ENCODE measurements around the gene ARFGAP1.
"Not testable (repeated sequence)": the region's sequence is repeated elsewhere in the genome, so short reads cannot be mapped to it uniquely, and the experiment has no call there.

Gene ARFGAP1

GRCh38 chr20:63248835-63249591 is 23.6 kb upstream of the ARFGAP1 start:
- intact Hi-C loops (cut with micrococcal nuclease), result no loop called here

GRCh38 chr20:63249891-63250290 is 22.7 kb upstream of the ARFGAP1 start:
- Mint-ChIP-seq H3K9me3 (no peaks in the 10 kb centered on the region), H3K27ac (no peak overlapping the region), H3K4me3 (no peak overlapping the region), H3K4me1 (ENCODE audit: low read depth) (no peaks in the 10 kb centered on the region), H3K27me3 (peaks cover 58% of the 10 kb centered on the region), H3K36me3 (ENCODE audit: low read depth) (no peaks in the 10 kb centered on the region)
- intact Hi-C loops (cut with micrococcal nuclease), result no loop called here

More at GRCh38 chr20:63248835-63249591, 23.6 kb upstream of the ARFGAP1 start:
- Mint-ChIP-seq H3K27ac (no peak overlapping the region), H3K36me3 (ENCODE audit: low read depth) (no peaks in the 10 kb centered on the region), H3K9me3 (no peaks in the 10 kb centered on the region), H3K4me1 (ENCODE audit: low read depth) (no peaks in the 10 kb centered on the region), H3K27me3 (peaks cover 56% of the 10 kb centered on the region), H3K4me3 (no peak overlapping the region)

GRCh38 chr20:63251350-63251749 is 21.3 kb upstream of the ARFGAP1 start:
- H3K4me1 Mint-ChIP-seq (ENCODE audit: low read depth); intact Hi-C loops (cut with micrococcal nuclease); H3K9me3 Mint-ChIP-seq; H3K4me3 Mint-ChIP-seq; H3K27ac Mint-ChIP-seq; H3K36me3 Mint-ChIP-seq (ENCODE audit: low read depth): not testable (repeated sequence)
- H3K27me3 Mint-ChIP-seq, result peaks cover 63% of the 10 kb centered on the region

GRCh38 chr20:63252284-63252711 is 20.3 kb upstream of the ARFGAP1 start:
- no peak overlapping the region for H3K4me3 Mint-ChIP-seq
- H3K27ac Mint-ChIP-seq, result no peak overlapping the region
- H3K36me3 Mint-ChIP-seq (ENCODE audit: low read depth), result no peaks in the 10 kb centered on the region
- peaks cover 64% of the 10 kb centered on the region for H3K27me3 Mint-ChIP-seq
- intact Hi-C loops (cut with micrococcal nuclease), result no loop called here
- H3K4me1 Mint-ChIP-seq (ENCODE audit: low read depth), result no peaks in the 10 kb centered on the region
- H3K9me3 Mint-ChIP-seq, result no peaks in the 10 kb centered on the region

- Mint-ChIP-seq H3K27ac (no peak overlapping the region), H3K4me3 (no peak overlapping the region), H3K27me3 (peaks cover 58% of the 10 kb centered on the region), H3K36me3 (ENCODE audit: low read depth) (no peaks in the 10 kb centered on the region), H3K4me1 (ENCODE audit: low read depth) (no peaks in the 10 kb centered on the region), H3K9me3 (no peaks in the 10 kb centered on the region)
- intact Hi-C loops (cut with micrococcal nuclease), result no loop called here
These were observed 19.6 kb upstream of the ARFGAP1 start for GRCh38 chr20:63253065-63253437.

- Mint-ChIP-seq H3K36me3 (ENCODE audit: low read depth) (no peaks in the 10 kb centered on the region), H3K27me3 (peaks cover 59% of the 10 kb centered on the region), H3K27ac (no peak overlapping the region), H3K4me1 (ENCODE audit: low read depth) (no peaks in the 10 kb centered on the region), H3K9me3 (no peaks in the 10 kb centered on the region), H3K4me3 (no peak overlapping the region)
- intact Hi-C loops (cut with micrococcal nuclease), result no loop called here
These were observed 19.0 kb upstream of the ARFGAP1 start for GRCh38 chr20:63253438-63254231.

- no peak within 1 kb of the TSS for H3K4me3 Mint-ChIP-seq
- H3K27ac Mint-ChIP-seq, result no peak within 1 kb of the TSS
- H3K4me1 Mint-ChIP-seq (ENCODE audit: low read depth), result no peaks in the 10 kb centered on the region
- intact Hi-C loops (cut with micrococcal nuclease), result no loop called here
- H3K27me3 Mint-ChIP-seq, result peaks cover 60% of the 10 kb centered on the region
- H3K9me3 Mint-ChIP-seq, result no peaks in the 10 kb centered on the region
- H3K36me3 Mint-ChIP-seq (ENCODE audit: low read depth), result no peaks in the 10 kb centered on the region
These were observed 18.4 kb upstream of the ARFGAP1 start, which contains the start of gene NKAIN4 for GRCh38 chr20:63254232-63254605. NKAIN4 (minus strand) TSS chr20:63254463; CDS start chr20:63254450, 13 bp downstream.

GRCh38 chr20:63254606-63255384 is 17.8 kb upstream of the ARFGAP1 start:
- no peaks in the 10 kb centered on the region for H3K4me1 Mint-ChIP-seq (ENCODE audit: low read depth)
- no peak overlapping the region for H3K27ac Mint-ChIP-seq
- no peak overlapping the region for H3K4me3 Mint-ChIP-seq
- H3K36me3 Mint-ChIP-seq (ENCODE audit: low read depth), result no peaks in the 10 kb centered on the region
- peaks cover 61% of the 10 kb centered on the region for H3K27me3 Mint-ChIP-seq
- intact Hi-C loops (cut with micrococcal nuclease), result no loop called here
- no peaks in the 10 kb centered on the region for H3K9me3 Mint-ChIP-seq

GRCh38 chr20:63255931-63256704 is 16.5 kb upstream of the ARFGAP1 start:
- Mint-ChIP-seq H3K27me3 (peaks cover 61% of the 10 kb centered on the region), H3K4me3 (no peak overlapping the region), H3K9me3 (no peaks in the 10 kb centered on the region), H3K36me3 (ENCODE audit: low read depth) (no peaks in the 10 kb centered on the region), H3K4me1 (ENCODE audit: low read depth) (no peaks in the 10 kb centered on the region), H3K27ac (no peak overlapping the region)
- intact Hi-C loops (cut with micrococcal nuclease), result no loop called here

GRCh38 chr20:63256954-63257353 is 15.7 kb upstream of the ARFGAP1 start:
- Mint-ChIP-seq H3K9me3 (no peaks in the 10 kb centered on the region), H3K4me3 (no peak overlapping the region), H3K36me3 (ENCODE audit: low read depth) (no peaks in the 10 kb centered on the region), H3K4me1 (ENCODE audit: low read depth) (no peaks in the 10 kb centered on the region), H3K27ac (no peak overlapping the region), H3K27me3 (peaks cover 61% of the 10 kb centered on the region)
- intact Hi-C loops (cut with micrococcal nuclease), result no loop called here

GRCh38 chr20:63257629-63258028 is 15.0 kb upstream of the ARFGAP1 start:
- Mint-ChIP-seq H3K9me3 (no peaks in the 10 kb centered on the region), H3K36me3 (ENCODE audit: low read depth) (no peaks in the 10 kb centered on the region), H3K27me3 (peaks cover 61% of the 10 kb centered on the region), H3K27ac (no peak overlapping the region), H3K4me3 (no peak overlapping the region), H3K4me1 (ENCODE audit: low read depth) (no peaks in the 10 kb centered on the region)
- intact Hi-C loops (cut with micrococcal nuclease), result no loop called here

- Mint-ChIP-seq H3K4me1 (ENCODE audit: low read depth) (no peaks in the 10 kb centered on the region), H3K27me3 (peaks cover 61% of the 10 kb centered on the region)
These were observed 13.8 kb upstream of the ARFGAP1 start for GRCh38 chr20:63258781-63259180.

GRCh38 chr20:63259734-63260460 is 12.7 kb upstream of the ARFGAP1 start:
- H3K4me3 Mint-ChIP-seq, result no peak overlapping the region
- H3K4me1 Mint-ChIP-seq (ENCODE audit: low read depth), result no peaks in the 10 kb centered on the region
- H3K27me3 Mint-ChIP-seq, result peaks cover 64% of the 10 kb centered on the region
- no peaks in the 10 kb centered on the region for H3K9me3 Mint-ChIP-seq
- no peak overlapping the region for H3K27ac Mint-ChIP-seq
- no peaks in the 10 kb centered on the region for H3K36me3 Mint-ChIP-seq (ENCODE audit: low read depth)
- intact Hi-C loops (cut with micrococcal nuclease), result no loop called here

More at GRCh38 chr20:63258781-63259180, 13.8 kb upstream of the ARFGAP1 start:
- no peak overlapping the region for H3K27ac Mint-ChIP-seq
- intact Hi-C loops (cut with micrococcal nuclease), result no loop called here
- no peaks in the 10 kb centered on the region for H3K9me3 Mint-ChIP-seq
- no peaks in the 10 kb centered on the region for H3K36me3 Mint-ChIP-seq (ENCODE audit: low read depth)
- H3K4me3 Mint-ChIP-seq, result no peak overlapping the region

All from dendritic cell treated with granulocyte-macrophage colony-stimulating factor and Interleukin-4, amounts not matched to agents 40 ng/mL and 50 ng/mL, for 4 days (primary cell).